Fibroblast of lung (primary cell): ENCODE measurements around the gene TMEM272. TPM values are rescaled to one million over a fixed set of nuclear protein-coding genes. Genes with fewer than 3 reads are reported as not detected.

Experiments
- DNase-seq, 2 donors: peaks; one replicate each; pipeline versions ENCODE4 v3.0.0 to v3.0.0-alpha.2; 2010; ENCODE audit warnings: low read depth in 2 of 2
- H2AFZ ChIP-seq: 2 replicates; pipeline ENCODE4 v1.5.1; 2012; ENCODE audit warnings: low read length, control low read depth, inconsistent platforms
- H3K27ac ChIP-seq: 2 replicates; pipeline ENCODE4 v1.5.1; 2011; ENCODE audit warnings: low read length, control low read depth; ENCODE audit not compliant: insufficient read depth
- H3K27me3 ChIP-seq: 2 replicates; pipeline ENCODE4 v1.5.1; 2011; ENCODE audit warnings: mild to moderate bottlenecking, low read length; ENCODE audit not compliant: control insufficient read depth, insufficient read depth
- H3K36me3 ChIP-seq: 2 replicates; pipeline ENCODE4 v1.5.1; 2011; ENCODE audit warnings: low read length; ENCODE audit not compliant: control insufficient read depth, insufficient read depth
- H3K4me1 ChIP-seq: 2 replicates; pipeline ENCODE4 v1.5.1; 2011; ENCODE audit warnings: low read length; ENCODE audit not compliant: control insufficient read depth, insufficient read depth; ENCODE audit errors: extremely low read depth
- H3K4me2 ChIP-seq: 2 replicates; pipeline ENCODE4 v1.5.1; 2011; ENCODE audit warnings: low read length, control low read depth; ENCODE audit not compliant: insufficient read depth; ENCODE audit errors: extremely low read depth
- H3K4me3 ChIP-seq, 4 experiments: fragments of 200-600 bp in 1 of 4; sonication (generic) in 1 of 4; replicated peaks in 1 of 4; 2 replicates each; pipeline ENCODE4 v1.5.1; 2011 to 2016; ENCODE audit warnings: low read length in 4 of 4, low read depth in 3 of 4, mild to moderate bottlenecking in 3 of 4, control low read depth in 2 of 4, inconsistent platforms in 1 of 4, mixed read lengths in 1 of 4; ENCODE audit not compliant: insufficient read depth in 1 of 4; ENCODE audit errors: control extremely low read depth in 1 of 4
- H3K79me2 ChIP-seq: 2 replicates; pipeline ENCODE4 v1.5.1; 2012; ENCODE audit warnings: mild to moderate bottlenecking, low read length, inconsistent platforms; ENCODE audit not compliant: control insufficient read depth, insufficient read depth
- H3K9ac ChIP-seq: 2 replicates; pipeline ENCODE4 v1.5.1; 2011; ENCODE audit warnings: mild to moderate bottlenecking, low read length, control low read depth; ENCODE audit not compliant: insufficient read depth
- H3K9me3 ChIP-seq: 2 replicates; pipeline ENCODE4 v1.5.1; 2012; ENCODE audit warnings: low read depth, low read length; ENCODE audit not compliant: control insufficient read depth, insufficient read depth
- H4K20me1 ChIP-seq: 2 replicates; pipeline ENCODE4 v1.5.1; 2011; ENCODE audit warnings: low read length; ENCODE audit not compliant: control insufficient read depth, insufficient read depth; ENCODE audit errors: extremely low read depth
- EZH2 ChIP-seq: IDR thresholded peaks from 2 replicates; pipeline ENCODE4 v1.5.1; 2012; ENCODE audit warnings: low read length, control low read depth, mild to moderate bottlenecking; ENCODE audit errors: missing control alignments
- polyA plus RNA-seq, 2 donors: library from polyadenylated mRNA; depleted of rRNA in 1 of 2; stranded (reverse) in 1 of 2; unstranded in 1 of 2; fragments of >200 nt; gene quantifications; 2 replicates each; pipeline ENCODE4 v1.2.1, GENCODE V29; 2011 to 2012; ENCODE audit warnings: missing spikeins in 1 of 2
- total RNA-seq: library from RNA; depleted of rRNA; stranded (reverse); fragments of >200 nt; gene quantifications from 2 replicates; pipeline ENCODE4 v1.2.1, GENCODE V29; 2014
- TF ChIP-seq, protein P1 (sequence below), 2 donors: IDR thresholded peaks in 1 of 2; conservative IDR thresholded peaks in 1 of 2; 1 replicate in 1 of 2; 2 replicates in 1 of 2; pipeline ENCODE4 v1.5.1; 2011 to 2012; ENCODE audit warnings: low read length in 2 of 2, control low read depth in 1 of 2, inconsistent platforms in 1 of 2, low read depth in 1 of 2, mild to moderate bottlenecking in 1 of 2

TMEM272 gene
- total and polyA plus RNA-seq, 2 donors (not counting 1 experiment from before 2014, with no cell fraction given): not detected

DNA sequence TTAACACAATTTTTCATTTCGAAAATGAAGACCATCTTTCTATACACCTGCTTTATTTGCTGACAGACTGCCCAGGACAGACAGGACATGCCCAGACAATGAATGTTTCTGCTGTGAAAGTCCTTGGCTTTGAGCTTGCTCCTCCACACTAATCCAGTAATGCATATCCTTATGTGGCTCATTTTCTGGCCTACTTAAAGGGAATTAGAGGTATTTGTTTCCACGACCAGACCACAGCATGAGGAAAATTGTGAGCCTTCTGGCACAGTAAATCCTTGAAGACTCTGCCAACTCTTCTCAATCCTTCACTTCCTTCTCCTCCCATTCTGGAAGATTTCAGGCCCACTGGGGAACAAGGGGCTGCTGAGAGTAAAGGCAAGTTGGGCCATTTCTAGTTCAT, 42.5 kb upstream of the TMEM272 start:
- Histone ChIP-seq H4K20me1 (no peaks in the 10 kb centered on the region), H3K4me2 (no peak overlapping the region), H3K27ac (no peak overlapping the region), H3K4me1 (no peaks in the 10 kb centered on the region), H3K36me3 (no peaks in the 10 kb centered on the region), H3K9ac (no peak overlapping the region), H3K4me3 (no peak overlapping the region), H3K79me2 (no peaks in the 10 kb centered on the region), H3K9me3 (no peaks in the 10 kb centered on the region), H3K27me3 (no peaks in the 10 kb centered on the region), H2AFZ (no peak overlapping the region)
- TF ChIP-seq, protein P1, sequence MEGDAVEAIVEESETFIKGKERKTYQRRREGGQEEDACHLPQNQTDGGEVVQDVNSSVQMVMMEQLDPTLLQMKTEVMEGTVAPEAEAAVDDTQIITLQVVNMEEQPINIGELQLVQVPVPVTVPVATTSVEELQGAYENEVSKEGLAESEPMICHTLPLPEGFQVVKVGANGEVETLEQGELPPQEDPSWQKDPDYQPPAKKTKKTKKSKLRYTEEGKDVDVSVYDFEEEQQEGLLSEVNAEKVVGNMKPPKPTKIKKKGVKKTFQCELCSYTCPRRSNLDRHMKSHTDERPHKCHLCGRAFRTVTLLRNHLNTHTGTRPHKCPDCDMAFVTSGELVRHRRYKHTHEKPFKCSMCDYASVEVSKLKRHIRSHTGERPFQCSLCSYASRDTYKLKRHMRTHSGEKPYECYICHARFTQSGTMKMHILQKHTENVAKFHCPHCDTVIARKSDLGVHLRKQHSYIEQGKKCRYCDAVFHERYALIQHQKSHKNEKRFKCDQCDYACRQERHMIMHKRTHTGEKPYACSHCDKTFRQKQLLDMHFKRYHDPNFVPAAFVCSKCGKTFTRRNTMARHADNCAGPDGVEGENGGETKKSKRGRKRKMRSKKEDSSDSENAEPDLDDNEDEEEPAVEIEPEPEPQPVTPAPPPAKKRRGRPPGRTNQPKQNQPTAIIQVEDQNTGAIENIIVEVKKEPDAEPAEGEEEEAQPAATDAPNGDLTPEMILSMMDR (conservative IDR thresholded peaks at IDR 0.05 in 1 of 2, IDR thresholded peaks at IDR 0.05 in 1 of 2; ENCODE audit: low read depth in 1 of 2, low read length in 2 of 2): no peak
- TF ChIP-seq EZH2: no peak
- DNase-seq: peak in 1 of 2 donors; percentile 3

DNA sequence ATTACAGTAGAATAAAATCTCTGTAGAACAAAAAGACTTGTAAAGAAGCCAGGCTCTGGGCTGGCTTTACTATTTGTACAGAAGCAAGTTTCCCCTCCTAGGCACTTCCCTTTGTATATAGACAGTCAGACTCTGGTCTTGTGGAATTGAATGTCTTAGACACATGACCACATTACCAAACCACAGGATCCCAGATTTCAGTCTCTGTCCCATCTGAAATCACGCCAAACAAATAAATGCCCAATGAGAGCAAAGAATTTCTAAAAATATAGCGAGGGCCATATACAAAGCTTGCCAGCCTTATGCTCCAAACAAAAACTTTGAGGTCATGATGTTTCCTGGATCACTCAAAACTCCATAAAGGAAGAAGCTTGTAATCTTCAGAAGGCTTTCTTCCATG, 40.7 kb upstream of the TMEM272 start:
- TF ChIP-seq, protein P1 (conservative IDR thresholded peaks at IDR 0.05 in 1 of 2, IDR thresholded peaks at IDR 0.05 in 1 of 2; ENCODE audit: low read depth in 1 of 2, low read length in 2 of 2): no peak
- H3K27ac ChIP-seq: no peak overlapping the region
- H3K79me2 ChIP-seq: no peaks in the 10 kb centered on the region

DNA sequence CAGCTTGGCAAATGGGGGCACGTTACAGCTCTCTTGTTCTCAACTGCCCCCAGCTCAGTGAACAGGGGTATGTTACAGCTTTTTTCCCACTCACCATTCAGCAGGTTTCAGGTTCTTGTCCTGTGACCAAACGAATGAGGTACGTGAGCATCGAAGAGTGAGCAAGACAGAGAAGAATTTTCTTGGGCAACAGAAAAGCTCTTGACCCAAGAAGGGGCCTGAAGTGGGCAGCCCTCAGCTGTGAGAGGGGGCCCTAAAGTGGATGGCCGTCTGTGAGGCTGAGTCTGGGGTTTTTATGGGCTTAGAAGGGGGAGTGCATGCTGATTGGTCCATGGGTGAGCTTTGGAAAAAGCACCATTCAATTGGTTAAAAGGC, 38.2 kb upstream of the TMEM272 start:
- Histone ChIP-seq H3K9ac (no peak overlapping the region), H3K27ac (no peak overlapping the region), H4K20me1 (no peaks in the 10 kb centered on the region), H3K27me3 (peaks cover 5% of the 10 kb centered on the region), H2AFZ (no peak overlapping the region), H3K79me2 (no peaks in the 10 kb centered on the region), H3K4me3 (no peak overlapping the region), H3K36me3 (no peaks in the 10 kb centered on the region), H3K9me3 (no peaks in the 10 kb centered on the region), H3K4me2 (no peak overlapping the region), H3K4me1 (no peaks in the 10 kb centered on the region)
- no peak for TF ChIP-seq EZH2
- TF ChIP-seq, protein P1 (conservative IDR thresholded peaks at IDR 0.05 in 1 of 2, IDR thresholded peaks at IDR 0.05 in 1 of 2; ENCODE audit: low read depth in 1 of 2, low read length in 2 of 2): no peak
- no peak for DNase-seq

More for the DNA sequence above, 40.7 kb upstream of the TMEM272 start:
- DNase-seq: no peak
- Histone ChIP-seq H3K36me3 (no peaks in the 10 kb centered on the region), H3K4me1 (no peaks in the 10 kb centered on the region), H3K27me3 (peaks cover 5% of the 10 kb centered on the region), H3K9me3 (no peaks in the 10 kb centered on the region), H4K20me1 (no peaks in the 10 kb centered on the region), H3K9ac (no peak overlapping the region), H3K4me3 (no peak overlapping the region), H2AFZ (no peak overlapping the region), H3K4me2 (no peak overlapping the region)
